ENCODE measurements around the gene CHRM1. TPM values are rescaled to one million over a fixed set of nuclear protein-coding genes. Genes with fewer than 3 reads are reported as not detected.

The CHRM1 gene
- total RNA-seq, 2 donors from 2014 or later = not detected

Other genes starting within 250 kb of the CHRM1 start
- 1 to 10 TPM; 6.2 to 7.0 TPM for gene UQCC3, start 249.7 kb downstream of the CHRM1 start, total RNA-seq
- 1 to 10 TPM; 4.0 to 4.1 TPM for gene LBHD1, start 249.1 kb downstream of the CHRM1 start, total RNA-seq
- gene UBXN1, start 242.3 kb downstream of the CHRM1 start, total RNA-seq = 10 to 100 TPM; 70.7 to 71.8 TPM
- 1 to 10 TPM; 6.1 to 7.3 TPM for gene LRRN4CL, start 231.8 kb downstream of the CHRM1 start, total RNA-seq
- gene BSCL2, start 213.9 kb downstream of the CHRM1 start, total RNA-seq = 10 to 100 TPM; 16.8 to 26.7 TPM
- gene GNG3, start 213.7 kb downstream of the CHRM1 start, total RNA-seq = not detected
- 10 to 100 TPM; 31.0 to 36.2 TPM for gene HNRNPUL2, start 193.9 kb downstream of the CHRM1 start, total RNA-seq
- 10 to 100 TPM; 14.0 to 15.9 TPM for gene TTC9C, start 192.9 kb downstream of the CHRM1 start, total RNA-seq
- gene ZBTB3, start 167.2 kb downstream of the CHRM1 start, total RNA-seq = 10 to 100 TPM in 1 of 2 donors, 1 to 10 TPM in 1; 7.2 to 10.5 TPM
- 10 to 100 TPM; 32.0 to 39.9 TPM for gene POLR2G, start 159.8 kb downstream of the CHRM1 start, total RNA-seq
- 10 to 100 TPM in 1 of 2 donors, 1 to 10 TPM in 1; 8.1 to 11.0 TPM for gene TAF6L, start 150.0 kb downstream of the CHRM1 start, total RNA-seq
- gene TMEM179B, start 134.0 kb downstream of the CHRM1 start, total RNA-seq = 10 to 100 TPM; 20.6 to 22.4 TPM
- gene TMEM223, start 129.4 kb downstream of the CHRM1 start, total RNA-seq = 10 to 100 TPM; 12.0 to 17.6 TPM
- 10 to 100 TPM; 40.5 to 45.6 TPM for gene NXF1, start 115.9 kb downstream of the CHRM1 start, total RNA-seq
- 10 to 100 TPM; 22.1 to 23.2 TPM for gene STX5, start 89.3 kb downstream of the CHRM1 start, total RNA-seq
- gene TEX54, start 88.5 kb downstream of the CHRM1 start, total RNA-seq = not detected
- 10 to 100 TPM; 24.6 to 32.2 TPM for gene WDR74, start 81.8 kb downstream of the CHRM1 start, total RNA-seq
- gene SLC3A2, start 40.5 kb downstream of the CHRM1 start, total RNA-seq = 10 to 100 TPM; 45.2 to 91.2 TPM
- gene SLC22A6, start 63.6 kb upstream of the CHRM1 start, total RNA-seq = not detected
- not detected for gene SLC22A8, start 94.5 kb upstream of the CHRM1 start, total RNA-seq
- gene SLC22A24, start 222.9 kb upstream of the CHRM1 start, total RNA-seq = not detected